K562 (cell line): Measurements from ENCODE around the gene TAF3. TPM values are rescaled to one million over a fixed set of nuclear protein-coding genes. Genes with fewer than 3 reads are reported as not detected.

Experiments used
- ESRRB ChIP-seq: fragments of 250-450 bp; sonication (Bioruptor Pico); IDR thresholded peaks from 2 replicates; pipeline ENCODE4 v1.5.0; 2020; ENCODE audit warnings: mild to moderate bottlenecking, moderate library complexity, borderline replicate concordance
- HOMEZ ChIP-seq: fragments of 250-450 bp; sonication (Bioruptor Pico); IDR thresholded peaks from 2 replicates; pipeline ENCODE4 v1.4.0; 2020; ENCODE audit warnings: mild to moderate bottlenecking, moderate library complexity
- MTF1 ChIP-seq: fragments of 250-450 bp; sonication (Bioruptor Pico); IDR thresholded peaks from 2 replicates; pipeline ENCODE4 v1.9.0; 2021; ENCODE audit warnings: moderate library complexity, mild to moderate bottlenecking, inconsistent platforms, borderline replicate concordance
- SAP30 ChIP-seq: fragments of 200-600 bp; sonication (generic); IDR thresholded peaks from 2 replicates; pipeline ENCODE4 v1.6.1; 2012; ENCODE audit warnings: borderline replicate concordance, low read depth, mild to moderate bottlenecking, moderate library complexity, low read length, control low read depth, inconsistent platforms; ENCODE audit not compliant: insufficient read depth, poor library complexity, severe bottlenecking
- SFPQ ChIP-seq: fragments of 200-400 bp; formaldehyde crosslinking; IDR thresholded peaks from 2 replicates; pipeline ENCODE4 v1.6.1; 2017; ENCODE audit warnings: mild to moderate bottlenecking, low read depth, low read length, moderate library complexity
- SIN3B ChIP-seq: fragments of 450-650 bp; IDR thresholded peaks from 2 replicates; pipeline ENCODE4 v1.6.1; 2017; ENCODE audit warnings: low read depth, mild to moderate bottlenecking, moderate library complexity
- TCF7 ChIP-seq: sonication (generic); IDR thresholded peaks from 2 replicates; pipeline ENCODE4 v1.6.1; 2016; ENCODE audit warnings: antibody characterized with exemption, borderline replicate concordance
- ZBTB40 ChIP-seq, 2 experiments: fragments of 450-650 bp in 1 of 2; sonication (generic) in 1 of 2; formaldehyde crosslinking in 1 of 2; IDR thresholded peaks; 2 replicates each; pipeline versions ENCODE4 v1.7.1 to v1.9.0; 2016 to 2022; ENCODE audit warnings: inconsistent platforms in 1 of 2, mild to moderate bottlenecking in 1 of 2, missing genetic modification reagents in 1 of 2
- polyA plus RNA-seq, 8 experiments: library from polyadenylated mRNA; depleted of rRNA in 4 of 8; stranded (reverse) in 5 of 8; unstranded in 3 of 8; fragments of >200 nt; fragmentation: Nextera tagmentation in 2 of 8; fragmentation: Illumina TruSeq in 1 of 8; extraction: Ambion mirVana in 2 of 8; extraction: Trizol in 1 of 8; gene quantifications; 2 replicates each; pipeline versions ENCODE4 v1.2.1 to v1.2.3, GENCODE V29; 2011 to 2014; ENCODE audit warnings: inconsistent platforms in 1 of 8, missing spikeins in 1 of 8
- total RNA-seq, 7 experiments: library from RNA; depleted of rRNA in 6 of 7; stranded (reverse); fragments of >200 nt in 6 of 7; fragmentation: Illumina TruSeq in 2 of 7; extraction: Trizol in 2 of 7; gene quantifications; 2 replicates each; pipeline versions ENCODE4 v1.2.1 to v1.2.3, GENCODE V29; 2011 to 2021; ENCODE audit warnings: low replicate concordance in 1 of 7

Gene TAF3
- total and polyA plus RNA-seq, 9 of the 15 experiments (the other 6 are each of a cell fraction or from before 2014, with no cell fraction given): 1.5 to 9.9 (median 4.1) TPM

- TF ChIP-seq ZBTB40 (IDR thresholded peaks at IDR 0.05) (no peak), ZBTB40 (CRISPR knock-in tag; IDR thresholded peaks at IDR 0.05) (no peak), MTF1 (CRISPR knock-in tag) (no peak), ESRRB (CRISPR knock-in tag) (no peak), HOMEZ (CRISPR knock-in tag) (no peak), TCF7 (no peak), SFPQ (no peak), SAP30 (no peak), SIN3B (no peak)
These were observed 222.3 kb downstream of the TAF3 start (continued) for GRCh38 chr10:8040651-8041050.
